GM10266 (cell line): Measurements from ENCODE around the gene ZNF71.

Experiments
- DNase-seq: peaks from one replicate; pipeline ENCODE4 v3.0.0; 2012; ENCODE audit errors: extremely low spot score
- TF ChIP-seq, protein P1 (sequence below): IDR thresholded peaks from 2 replicates; pipeline ENCODE4 v1.5.1; 2012; ENCODE audit warnings: mild to moderate bottlenecking, low read depth; ENCODE audit not compliant: control insufficient read depth, insufficient read depth; ENCODE audit errors: missing control alignments

ZNF71 gene

DNA sequence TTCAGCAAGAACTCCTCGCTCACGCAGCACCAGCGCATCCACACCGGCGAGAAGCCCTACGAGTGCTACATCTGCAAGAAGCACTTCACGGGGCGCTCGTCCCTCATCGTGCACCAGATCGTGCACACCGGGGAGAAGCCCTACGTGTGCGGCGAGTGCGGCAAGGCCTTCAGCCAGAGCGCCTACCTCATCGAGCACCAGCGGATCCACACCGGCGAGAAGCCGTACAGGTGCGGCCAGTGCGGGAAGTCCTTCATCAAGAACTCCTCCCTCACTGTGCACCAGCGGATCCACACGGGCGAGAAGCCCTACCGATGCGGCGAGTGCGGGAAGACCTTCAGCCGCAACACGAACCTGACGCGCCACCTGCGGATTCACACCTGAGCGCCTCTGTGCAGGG lies 27.3 kb downstream of the ZNF71 start:
- no peak for DNase-seq
- TF ChIP-seq, protein P1, sequence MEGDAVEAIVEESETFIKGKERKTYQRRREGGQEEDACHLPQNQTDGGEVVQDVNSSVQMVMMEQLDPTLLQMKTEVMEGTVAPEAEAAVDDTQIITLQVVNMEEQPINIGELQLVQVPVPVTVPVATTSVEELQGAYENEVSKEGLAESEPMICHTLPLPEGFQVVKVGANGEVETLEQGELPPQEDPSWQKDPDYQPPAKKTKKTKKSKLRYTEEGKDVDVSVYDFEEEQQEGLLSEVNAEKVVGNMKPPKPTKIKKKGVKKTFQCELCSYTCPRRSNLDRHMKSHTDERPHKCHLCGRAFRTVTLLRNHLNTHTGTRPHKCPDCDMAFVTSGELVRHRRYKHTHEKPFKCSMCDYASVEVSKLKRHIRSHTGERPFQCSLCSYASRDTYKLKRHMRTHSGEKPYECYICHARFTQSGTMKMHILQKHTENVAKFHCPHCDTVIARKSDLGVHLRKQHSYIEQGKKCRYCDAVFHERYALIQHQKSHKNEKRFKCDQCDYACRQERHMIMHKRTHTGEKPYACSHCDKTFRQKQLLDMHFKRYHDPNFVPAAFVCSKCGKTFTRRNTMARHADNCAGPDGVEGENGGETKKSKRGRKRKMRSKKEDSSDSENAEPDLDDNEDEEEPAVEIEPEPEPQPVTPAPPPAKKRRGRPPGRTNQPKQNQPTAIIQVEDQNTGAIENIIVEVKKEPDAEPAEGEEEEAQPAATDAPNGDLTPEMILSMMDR: no peak

DNA sequence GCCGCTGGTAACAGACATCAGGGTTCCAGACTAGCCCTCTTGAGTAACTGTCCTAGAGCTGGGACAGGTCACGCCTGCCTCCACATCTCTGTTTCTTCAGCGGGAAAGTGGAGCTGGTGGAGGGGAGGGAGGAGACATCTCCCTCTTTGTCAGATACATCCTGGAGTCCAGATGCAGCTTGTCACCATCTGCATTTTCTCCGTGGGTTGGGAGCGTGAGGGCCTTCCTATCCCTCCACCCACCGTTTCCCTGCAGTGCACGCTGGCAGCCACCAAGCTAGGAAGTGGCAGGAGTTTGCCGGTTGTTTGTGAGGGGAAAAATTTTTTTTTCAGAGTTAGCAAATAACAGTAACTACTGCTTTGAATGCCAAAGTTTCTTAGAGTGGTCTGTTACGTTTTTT lies 27.9 kb downstream of the ZNF71 start:
- DNase-seq: no peak
- TF ChIP-seq, protein P1: no peak

DNA sequence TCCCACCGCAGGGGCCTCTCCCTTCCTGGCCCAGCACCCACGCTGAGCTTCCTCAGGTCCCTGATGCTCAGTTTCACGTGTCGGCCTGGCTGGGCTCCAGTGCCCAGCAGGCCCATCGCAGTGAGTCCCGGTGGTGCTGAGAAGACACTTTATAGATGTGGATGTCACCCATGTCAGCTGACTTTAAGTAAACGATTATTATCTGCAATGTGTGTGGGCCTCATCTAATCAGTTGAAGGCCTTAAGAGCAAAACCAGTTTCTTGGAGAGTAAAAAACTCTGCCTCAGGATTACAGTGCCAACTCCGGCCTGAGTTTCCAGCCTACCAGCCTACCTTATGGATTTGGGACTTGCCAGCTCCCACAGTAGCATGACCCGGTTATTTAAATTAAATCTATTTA lies 30.6 kb downstream of the ZNF71 start:
- no peak for DNase-seq
- TF ChIP-seq, protein P1: no peak

DNA sequence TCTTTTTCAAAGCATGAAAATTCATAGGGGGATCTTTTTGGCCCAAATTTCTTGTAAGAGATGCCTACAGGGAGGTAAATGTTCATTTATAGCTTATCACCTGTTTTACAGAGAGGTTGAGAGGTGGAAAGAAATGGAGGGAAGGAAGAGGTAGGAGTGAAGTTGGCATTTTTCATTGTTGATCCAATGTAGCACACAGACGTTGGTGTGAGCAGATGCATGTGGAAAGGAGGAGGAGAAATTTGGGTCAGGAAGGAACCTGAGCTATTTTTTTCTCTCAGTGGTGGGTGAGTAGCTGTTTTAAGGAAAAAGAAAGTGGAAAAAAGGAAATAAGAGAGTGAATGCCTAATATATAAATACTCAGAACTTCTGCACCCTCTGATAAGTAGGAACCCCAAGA lies 37.9 kb downstream of the ZNF71 start:
- DNase-seq: no peak
- TF ChIP-seq, protein P1: no peak

DNA sequence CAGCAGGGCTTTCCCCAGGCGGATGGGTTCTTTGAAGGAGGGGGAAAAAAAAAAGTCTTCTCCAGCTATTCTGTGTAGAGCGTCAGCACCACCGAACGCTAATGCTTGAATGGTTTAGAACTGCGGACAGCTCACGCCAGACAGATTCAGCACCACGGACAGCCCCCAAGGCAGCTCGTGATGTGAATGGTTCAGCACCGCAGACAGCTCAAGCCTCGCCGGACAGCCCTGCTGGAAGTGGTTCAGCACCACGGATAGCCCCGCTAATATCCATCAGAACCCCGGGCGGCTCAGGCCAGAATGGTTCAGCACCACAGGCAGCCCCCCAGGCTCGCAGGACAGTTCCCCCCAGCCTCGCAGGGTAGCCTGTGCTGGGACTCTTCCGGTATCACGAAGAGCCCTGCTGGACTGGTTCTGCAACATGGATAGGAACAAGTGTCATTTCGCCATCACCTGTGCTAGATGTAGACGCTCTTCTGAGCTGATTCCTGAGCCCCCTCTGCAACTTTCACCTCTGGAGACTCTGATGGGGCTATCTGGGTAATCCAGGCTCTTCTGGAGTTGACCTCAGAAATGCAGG lies 43.0 kb downstream of the ZNF71 start:
- DNase-seq: peak; percentile 55
- TF ChIP-seq, protein P1: no peak

DNA sequence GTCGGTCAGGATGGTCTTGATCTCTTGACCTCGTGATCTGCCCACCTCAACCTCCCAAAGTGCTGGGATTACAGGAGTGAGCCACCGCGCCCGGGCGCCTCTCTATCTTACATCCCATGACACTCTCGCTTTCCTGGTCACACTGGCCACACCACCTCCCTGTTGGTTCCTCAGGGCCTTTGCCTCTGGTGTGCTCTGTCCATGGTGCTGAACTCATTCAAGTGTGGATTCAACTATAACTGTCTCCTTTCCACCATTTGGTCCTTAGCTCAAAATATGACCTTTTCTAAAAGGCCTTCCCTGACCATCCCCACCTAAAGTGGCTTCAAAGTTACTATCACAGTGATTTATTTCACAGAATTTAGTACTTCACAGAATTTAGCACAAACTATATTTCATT lies 44.1 kb downstream of the ZNF71 start:
- no peak for DNase-seq
- TF ChIP-seq, protein P1: no peak

DNA sequence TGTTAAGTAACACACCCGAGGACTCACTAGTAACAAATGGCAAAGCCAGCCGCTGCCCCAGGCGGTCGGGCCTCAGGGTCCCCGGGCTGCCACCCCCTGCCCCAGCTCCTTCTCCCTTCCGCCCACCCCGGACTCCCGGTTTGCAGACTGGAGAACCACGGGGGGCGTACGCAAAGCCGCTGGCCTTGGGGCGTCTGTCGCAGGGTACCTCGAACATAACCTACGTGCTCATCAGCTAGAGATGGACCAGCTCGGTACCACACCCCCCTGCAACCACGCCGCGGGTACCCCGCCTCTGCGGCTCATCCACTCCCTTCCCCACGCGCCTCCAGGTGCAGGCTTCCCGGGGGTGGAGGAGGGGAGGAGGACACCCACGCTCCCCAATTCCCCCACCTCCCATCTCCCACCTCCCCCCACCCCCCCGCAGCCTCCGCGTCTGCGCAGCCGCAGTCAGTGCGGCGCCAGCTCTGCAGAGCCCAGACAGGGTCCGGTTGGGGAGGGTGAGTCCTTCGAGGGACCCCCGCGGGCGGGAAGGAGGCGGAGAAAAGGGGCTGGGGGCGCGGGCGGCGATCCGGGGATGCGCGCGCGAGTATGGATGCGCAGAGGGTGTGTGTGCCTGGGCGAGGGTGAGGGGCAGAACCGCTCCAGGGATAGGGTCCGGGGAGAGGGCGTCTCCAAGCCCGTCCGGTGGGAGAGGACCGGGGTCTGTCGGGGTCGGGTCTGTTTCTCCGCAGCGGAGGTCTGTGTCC lies 47.8 kb downstream of the ZNF71 start, which contains the start of gene SMIM17:
Gene SMIM17, plus strand, starts transcription at position 449 of the 749 bp plus-strand sequence. CDS start 2,509 bp downstream, outside the sequence.
- TF ChIP-seq, protein P1: no peak
- DNase-seq: no peak
